ENCODE data around the gene SNX13. TPM values are rescaled to one million over a fixed set of nuclear protein-coding genes. Genes with fewer than 3 reads are reported as not detected.

SNX13 gene
- total RNA-seq, 1 experiment from 2014 or later = 41.8 TPM

GRCh38 chr7:17988141-17988540 is 47.8 kb upstream of the SNX13 start:
- intact Hi-C loops (cut with micrococcal nuclease; ENCODE audit: unreplicated experiment) = no loop called here
- ChIA-PET CTCF (no interaction called here), POLR2A (no interaction called here)
- DNase-seq = no peak
- H3K27me3 Mint-ChIP-seq (ENCODE audit: insufficient read depth, unreplicated experiment) = no peaks in the 10 kb centered on the region
- H3K27me3 ChIP-seq (replicated peaks; ENCODE audit: control insufficient read depth, insufficient read depth, low read length) = no peaks in the 10 kb centered on the region
- no peaks in the 10 kb centered on the region for H3K9me3 Mint-ChIP-seq (ENCODE audit: unreplicated experiment)
- H3K4me1 ChIP-seq = no peaks in the 10 kb centered on the region
- BruUV-seq (replicated peaks) = no TSS peak
- H3K36me3 ChIP-seq (ENCODE audit: control insufficient read depth, insufficient read depth, low read length) = no peaks in the 10 kb centered on the region
- H3K27ac Mint-ChIP-seq (ENCODE audit: unreplicated experiment) = no peak overlapping the region
- no peaks in the 10 kb centered on the region for H3K36me3 Mint-ChIP-seq (ENCODE audit: insufficient read depth, unreplicated experiment)
- no peaks in the 10 kb centered on the region for H3K9me3 ChIP-seq
- TF ChIP-seq CTCF (IDR thresholded peaks at IDR 0.05; ENCODE audit: insufficient read depth in 1 of 2, low read depth in 1 of 2, low read length in 1 of 2, severe bottlenecking in 1 of 2, unreplicated experiment in 1 of 2) = no peak
- H3K4me3 ChIP-seq (ENCODE audit: low read depth, low read length) = no peak overlapping the region
- H3K4me1 Mint-ChIP-seq (ENCODE audit: low read depth, unreplicated experiment) = peaks cover 6% of the 10 kb centered on the region
- no peak overlapping the region for H3K4me3 Mint-ChIP-seq (ENCODE audit: unreplicated experiment)

DNA sequence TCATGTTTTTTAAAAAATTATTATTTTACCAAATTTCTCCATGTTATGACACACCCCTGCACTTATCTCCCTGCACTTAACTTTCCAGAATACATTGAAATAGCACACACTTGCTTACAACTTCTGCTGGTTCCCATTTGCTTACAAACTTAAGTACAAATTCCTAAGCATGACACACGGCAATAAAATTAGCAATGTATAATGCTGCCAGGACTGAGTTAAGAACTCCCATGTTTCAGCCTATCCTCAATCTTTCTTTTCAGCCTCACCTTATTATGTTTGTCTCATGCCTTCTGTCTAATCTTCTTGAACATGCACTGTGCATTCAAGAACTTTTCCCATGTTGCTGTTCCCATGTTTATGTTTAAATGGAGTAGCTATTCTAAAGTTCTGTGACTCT is 46.6 kb upstream of the SNX13 start:
- intact Hi-C loops (cut with micrococcal nuclease; ENCODE audit: unreplicated experiment) = no loop called here
- Histone ChIP-seq H3K27me3 (replicated peaks; ENCODE audit: control insufficient read depth, insufficient read depth, low read length) (no peaks in the 10 kb centered on the region), H3K36me3 (ENCODE audit: control insufficient read depth, insufficient read depth, low read length) (no peaks in the 10 kb centered on the region), H3K4me3 (ENCODE audit: low read depth, low read length) (no peak overlapping the region), H3K4me1 (no peaks in the 10 kb centered on the region), H3K9me3 (no peaks in the 10 kb centered on the region)
- Mint-ChIP-seq H3K9me3 (ENCODE audit: unreplicated experiment) (no peaks in the 10 kb centered on the region), H3K27me3 (ENCODE audit: insufficient read depth, unreplicated experiment) (no peaks in the 10 kb centered on the region), H3K27ac (ENCODE audit: unreplicated experiment) (no peak overlapping the region), H3K4me3 (ENCODE audit: unreplicated experiment) (no peak overlapping the region), H3K4me1 (ENCODE audit: low read depth, unreplicated experiment) (peaks cover 6% of the 10 kb centered on the region), H3K36me3 (ENCODE audit: insufficient read depth, unreplicated experiment) (no peaks in the 10 kb centered on the region)
- ChIA-PET CTCF (interaction anchor here (0.8 to 1.1 kb wide), 2 partner anchors 49 to 217 kb away, joined by 3 to 4 read pairs; no protein-coding TSS in a partner anchor), POLR2A (no interaction called here)
- no TSS peak for BruUV-seq (replicated peaks)
- DNase-seq = no peak
- TF ChIP-seq CTCF (IDR thresholded peaks at IDR 0.05; ENCODE audit: insufficient read depth in 1 of 2, low read depth in 1 of 2, low read length in 1 of 2, severe bottlenecking in 1 of 2, unreplicated experiment in 1 of 2) = no peak

GRCh38 chr7:17985473-17986239 is 45.4 kb upstream of the SNX13 start:
- ChIA-PET CTCF (interaction anchor here (1.1 kb wide), 1 partner anchor 48 kb away, joined by 3 read pairs; no protein-coding TSS in a partner anchor), POLR2A (no interaction called here)
- H3K9me3 ChIP-seq = no peaks in the 10 kb centered on the region
- no peak overlapping the region for H3K27ac Mint-ChIP-seq (ENCODE audit: unreplicated experiment)
- no peaks in the 10 kb centered on the region for H3K36me3 Mint-ChIP-seq (ENCODE audit: insufficient read depth, unreplicated experiment)
- no TSS peak for BruUV-seq (replicated peaks)
- no peak for TF ChIP-seq CTCF (IDR thresholded peaks at IDR 0.05; ENCODE audit: insufficient read depth in 1 of 2, low read depth in 1 of 2, low read length in 1 of 2, severe bottlenecking in 1 of 2, unreplicated experiment in 1 of 2)
- H3K4me1 Mint-ChIP-seq (ENCODE audit: low read depth, unreplicated experiment) = peaks cover 6% of the 10 kb centered on the region
- no peaks in the 10 kb centered on the region for H3K9me3 Mint-ChIP-seq (ENCODE audit: unreplicated experiment)
- H3K36me3 ChIP-seq (ENCODE audit: control insufficient read depth, insufficient read depth, low read length) = no peaks in the 10 kb centered on the region
- no peaks in the 10 kb centered on the region for H3K27me3 Mint-ChIP-seq (ENCODE audit: insufficient read depth, unreplicated experiment)
- H3K4me3 ChIP-seq (ENCODE audit: low read depth, low read length) = no peak overlapping the region
- H3K4me1 ChIP-seq = no peaks in the 10 kb centered on the region
- H3K27me3 ChIP-seq (replicated peaks; ENCODE audit: control insufficient read depth, insufficient read depth, low read length) = no peaks in the 10 kb centered on the region
- H3K4me3 Mint-ChIP-seq (ENCODE audit: unreplicated experiment) = no peak overlapping the region
- intact Hi-C loops (cut with micrococcal nuclease; ENCODE audit: unreplicated experiment) = no loop called here
- DNase-seq = no peak

All from Caco-2 (cell line).